ENCODE measurements around the gene VEZF1. TPM values are rescaled to one million over a fixed set of nuclear protein-coding genes. Genes with fewer than 3 reads are reported as not detected.

Gene VEZF1
- total and polyA plus RNA-seq, 2 of the 8 experiments (the other 6 are each of a cell fraction or from before 2014, with no cell fraction given), result 28.9 to 61.9 TPM

GRCh38 chr17:57941384-57942370, 46.4 kb downstream of the VEZF1 start (continued):
- TF ChIP-seq CTCF (IDR thresholded peaks at IDR 0.05; ENCODE audit: control extremely low read depth in 1 of 3, insufficient read depth in 1 of 3, low read depth in 1 of 3, low read length in 3 of 3) (no peak), BACH1 (IDR thresholded peaks at IDR 0.05; ENCODE audit: low read length) (no peak), CHD2 (IDR thresholded peaks at IDR 0.05; ENCODE audit: low read length) (no peak), SAP30 (IDR thresholded peaks at IDR 0.05; ENCODE audit: insufficient read depth, insufficient replicate concordance, low read length) (no peak), CBX5 (IDR thresholded peaks at IDR 0.05; ENCODE audit: low read depth, low read length) (no peak), SRF (IDR thresholded peaks at IDR 0.05; ENCODE audit: low read depth, low read length) (no peak), MAX (IDR thresholded peaks at IDR 0.05) (no peak), TBP (IDR thresholded peaks at IDR 0.05; ENCODE audit: low read depth, low read length) (no peak)

All from H1 (cell line).